DOHH2 (cell line): ENCODE results near the gene TEKT3.

Experiments
- H3F3A ChIP-seq: fragments of 200-600 bp; sonication (generic), shearing (Covaris generic); 2 replicates; pipeline ENCODE4 v1.6.0; 2016; ENCODE audit warnings: antibody characterized with exemption, mild to moderate bottlenecking; ENCODE audit not compliant: control insufficient read depth, insufficient read depth
- H3K27ac ChIP-seq: fragments of 200-600 bp; sonication (generic); 2 replicates; pipeline ENCODE4 v1.5.1; 2014; ENCODE audit warnings: low read depth, mild to moderate bottlenecking, low read length, moderate library complexity
- H3K27me3 ChIP-seq: fragments of 200-600 bp; sonication (generic); 2 replicates; pipeline ENCODE4 v1.6.1; 2014; ENCODE audit warnings: mild to moderate bottlenecking, low read length, mixed read lengths; ENCODE audit not compliant: control insufficient read depth
- H3K36me3 ChIP-seq: fragments of 200-600 bp; sonication (generic); 2 replicates; pipeline ENCODE4 v1.6.1; 2014; ENCODE audit warnings: mild to moderate bottlenecking, low read length, moderate library complexity, mixed read lengths; ENCODE audit not compliant: control insufficient read depth
- H3K4me1 ChIP-seq: fragments of 200-600 bp; sonication (generic); 2 replicates; pipeline ENCODE4 v1.6.1; 2014; ENCODE audit warnings: mild to moderate bottlenecking, low read length, mixed read lengths; ENCODE audit not compliant: control insufficient read depth
- H3K4me2 ChIP-seq: fragments of 200-600 bp; sonication (generic); 2 replicates; pipeline ENCODE4 v1.6.0; 2014; ENCODE audit warnings: mild to moderate bottlenecking, low read length, moderate library complexity
- H3K4me3 ChIP-seq: fragments of 200-600 bp; sonication (generic); 2 replicates; pipeline ENCODE4 v1.5.1; 2014; ENCODE audit warnings: mild to moderate bottlenecking, low read length, mixed read lengths
- H3K79me2 ChIP-seq: fragments of 200-600 bp; sonication (generic); 2 replicates; pipeline ENCODE4 v1.6.1; 2014; ENCODE audit warnings: mild to moderate bottlenecking, low read length, mixed read lengths; ENCODE audit not compliant: control insufficient read depth
- H3K9me2 ChIP-seq: fragments of 200-600 bp; sonication (generic); replicated peaks from 2 replicates; pipeline ENCODE4 v1.6.1; 2014; ENCODE audit warnings: mild to moderate bottlenecking, low read length, mixed read lengths; ENCODE audit not compliant: control insufficient read depth
- H3K9me3 ChIP-seq: fragments of 200-600 bp; sonication (generic); 2 replicates; pipeline ENCODE4 v1.6.1; 2014; ENCODE audit warnings: antibody characterized with exemption, low read length, mixed read lengths; ENCODE audit not compliant: control insufficient read depth, insufficient read depth
- H4K20me1 ChIP-seq: fragments of 200-600 bp; sonication (generic); 2 replicates; pipeline ENCODE4 v1.6.0; 2014; ENCODE audit warnings: low read depth, mild to moderate bottlenecking, antibody characterized with exemption, low read length, moderate library complexity; ENCODE audit not compliant: control insufficient read depth, insufficient read depth
- CTCF ChIP-seq: fragments of 200-600 bp; sonication (generic); IDR thresholded peaks from one replicate; pipeline ENCODE4 v1.5.1; 2014; ENCODE audit warnings: antibody characterized with exemption, mild to moderate bottlenecking, low read depth, low read length; ENCODE audit not compliant: poor library complexity, severe bottlenecking
- EZH2phosphoT487 ChIP-seq: fragments of 200-600 bp; sonication (generic); IDR thresholded peaks from 2 replicates; pipeline ENCODE4 v1.6.1; 2017; ENCODE audit warnings: borderline replicate concordance, mild to moderate bottlenecking, antibody characterized with exemption, low read length, moderate library complexity, mixed read lengths

TEKT3 gene

GRCh38 chr17:15334266-15334665, 7.1 kb downstream of the TEKT3 start:
- Histone ChIP-seq H3K36me3 (no peaks in the 10 kb centered on the region), H3K27me3 (no peaks in the 10 kb centered on the region), H3K79me2 (no peaks in the 10 kb centered on the region), H3K4me2 (no peak overlapping the region), H3K9me2 (no peaks in the 10 kb centered on the region), H3K27ac (no peak overlapping the region), H3F3A (no peaks in the 10 kb centered on the region), H3K9me3 (no peaks in the 10 kb centered on the region), H3K4me1 (no peaks in the 10 kb centered on the region), H3K4me3 (no peak overlapping the region), H4K20me1 (no peaks in the 10 kb centered on the region)
- TF ChIP-seq CTCF, result no peak
- no peak for TF ChIP-seq EZH2phosphoT487

GRCh38 chr17:15332338-15332737, 9.1 kb downstream of the TEKT3 start:
- Histone ChIP-seq H3K27ac (no peak overlapping the region), H3K27me3 (no peaks in the 10 kb centered on the region), H3K36me3 (no peaks in the 10 kb centered on the region), H3F3A (no peaks in the 10 kb centered on the region), H3K4me3 (no peak overlapping the region), H3K9me2 (no peaks in the 10 kb centered on the region), H3K4me2 (no peak overlapping the region), H4K20me1 (no peaks in the 10 kb centered on the region), H3K4me1 (no peaks in the 10 kb centered on the region), H3K79me2 (no peaks in the 10 kb centered on the region), H3K9me3 (no peaks in the 10 kb centered on the region)
- no peak for TF ChIP-seq CTCF
- no peak for TF ChIP-seq EZH2phosphoT487

- Histone ChIP-seq H4K20me1 (no peaks in the 10 kb centered on the region), H3K9me3 (no peaks in the 10 kb centered on the region), H3K27me3 (no peaks in the 10 kb centered on the region), H3K9me2 (no peaks in the 10 kb centered on the region), H3K4me1 (no peaks in the 10 kb centered on the region), H3K27ac (no peak overlapping the region), H3K36me3 (no peaks in the 10 kb centered on the region), H3K4me3 (no peak overlapping the region), H3K79me2 (no peaks in the 10 kb centered on the region), H3F3A (no peaks in the 10 kb centered on the region), H3K4me2 (no peak overlapping the region)
- TF ChIP-seq EZH2phosphoT487 (no peak), CTCF (no peak)
Observed at GRCh38 chr17:15323131-15323530, 18.3 kb downstream of the TEKT3 start.
